KMS-11 (cell line): ENCODE results near the gene KRT72.

ENCODE experiments used
- H2AFZ ChIP-seq: fragments of 200-600 bp; sonication (generic); 2 replicates; pipeline ENCODE4 v1.6.1; 2016; ENCODE audit warnings: antibody characterized with exemption, mixed run types, low read depth
- H3K27ac ChIP-seq: fragments of 200-600 bp; sonication (generic); 2 replicates; pipeline ENCODE4 v1.6.1; 2016; ENCODE audit warnings: mild to moderate bottlenecking, mixed run types
- H3K27me3 ChIP-seq: fragments of 200-600 bp; sonication (generic); 2 replicates; pipeline ENCODE4 v1.6.1; 2017; ENCODE audit warnings: mild to moderate bottlenecking, low read depth, mixed run types, moderate library complexity; ENCODE audit not compliant: insufficient read depth
- H3K36me3 ChIP-seq: fragments of 200-600 bp; sonication (generic); 2 replicates; pipeline ENCODE4 v1.6.1; 2017; ENCODE audit warnings: mild to moderate bottlenecking, mixed run types; ENCODE audit not compliant: insufficient read depth
- H3K4me1 ChIP-seq: fragments of 200-600 bp; sonication (generic); 2 replicates; pipeline ENCODE4 v1.6.1; 2016; ENCODE audit warnings: mild to moderate bottlenecking, low read depth, mixed run types; ENCODE audit not compliant: poor library complexity, severe bottlenecking
- H3K4me2 ChIP-seq: fragments of 200-600 bp; sonication (generic); 2 replicates; pipeline ENCODE4 v1.7.0; 2016; ENCODE audit warnings: mild to moderate bottlenecking, mixed run types
- H3K4me3 ChIP-seq: fragments of 200-600 bp; sonication (generic); IDR thresholded peaks from 2 replicates; pipeline ENCODE4 v1.6.1; 2017; ENCODE audit warnings: low read depth, low read length, mixed read lengths; ENCODE audit not compliant: insufficient read depth
- H3K79me2 ChIP-seq: fragments of 200-600 bp; sonication (generic); 2 replicates; pipeline ENCODE4 v1.6.1; 2016; ENCODE audit warnings: low read depth, mixed run types; ENCODE audit not compliant: insufficient read depth
- H3K9ac ChIP-seq: fragments of 200-600 bp; sonication (generic); 2 replicates; pipeline ENCODE4 v1.6.1; 2016; ENCODE audit warnings: mild to moderate bottlenecking, mixed run types
- H4K20me1 ChIP-seq: fragments of 200-600 bp; sonication (generic); 2 replicates; pipeline ENCODE4 v1.6.1; 2016; ENCODE audit warnings: mild to moderate bottlenecking, mixed run types; ENCODE audit not compliant: insufficient read depth
- TF ChIP-seq, protein P1 (sequence below): fragments of 200-600 bp; sonication (generic); conservative IDR thresholded peaks from 2 replicates; pipeline ENCODE4 v1.6.1; 2017; ENCODE audit warnings: low read depth, mild to moderate bottlenecking, antibody characterized with exemption, low read length, moderate library complexity, mixed read lengths

Gene KRT72

DNA sequence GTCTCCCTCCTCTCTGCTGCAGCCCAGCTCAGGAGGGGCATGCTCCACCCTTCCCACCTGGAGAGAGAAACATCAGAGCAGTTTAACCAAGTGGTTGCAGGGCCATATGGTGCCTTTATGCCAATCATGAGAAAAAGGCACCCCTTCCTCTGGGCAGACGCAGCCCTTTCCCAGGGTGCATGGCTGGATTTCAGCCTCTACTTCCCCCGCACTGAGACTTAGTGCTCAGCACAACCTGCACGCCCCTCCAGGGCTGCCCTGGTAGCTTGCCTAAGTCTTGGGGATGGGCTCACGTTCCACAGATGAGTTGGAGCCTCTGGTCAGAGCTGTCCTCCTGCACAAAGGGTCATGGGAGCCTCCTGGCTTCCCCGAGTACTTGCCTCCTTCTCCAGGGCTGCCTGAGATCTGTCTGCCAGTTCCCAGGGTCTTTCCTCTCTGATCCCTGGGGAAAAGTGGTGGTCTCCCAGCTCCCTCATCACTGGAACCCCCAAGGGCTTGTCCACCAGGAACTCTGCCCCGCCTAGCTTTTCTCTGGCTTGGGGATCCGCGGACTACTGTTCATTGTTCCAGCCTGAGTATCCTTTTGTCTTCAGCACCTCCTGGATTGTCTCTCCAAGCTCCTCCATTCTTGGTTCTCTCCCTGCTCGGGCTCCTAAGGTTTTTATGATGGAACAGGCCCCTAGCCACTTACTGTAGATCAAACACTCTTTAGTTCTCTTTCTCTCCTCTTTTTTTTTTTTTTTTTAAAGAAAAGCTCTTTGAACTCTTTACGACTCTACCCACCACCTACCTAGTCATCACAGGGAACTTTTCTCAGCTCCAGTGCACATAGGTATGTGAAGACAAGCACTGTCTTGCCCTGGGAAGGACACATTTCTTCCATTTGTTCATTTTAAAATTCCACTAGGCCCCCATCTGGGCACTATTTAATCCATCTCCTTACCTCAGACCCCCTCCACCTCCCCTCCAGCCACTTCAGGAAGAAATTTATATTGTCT is 21.5 kb downstream of the KRT72 start:
- Histone ChIP-seq H3K4me1 (no peaks in the 10 kb centered on the region), H3K9ac (no peak overlapping the region), H3K36me3 (no peaks in the 10 kb centered on the region), H3K79me2 (no peaks in the 10 kb centered on the region), H3K27me3 (peaks cover 54% of the 10 kb centered on the region; the same call in 1 of the 2 replicates), H2AFZ (no peak overlapping the region), H3K27ac (no peak overlapping the region), H4K20me1 (no peaks in the 10 kb centered on the region), H3K4me3 (no peak overlapping the region), H3K4me2 (no peak overlapping the region)
- TF ChIP-seq, protein P1, sequence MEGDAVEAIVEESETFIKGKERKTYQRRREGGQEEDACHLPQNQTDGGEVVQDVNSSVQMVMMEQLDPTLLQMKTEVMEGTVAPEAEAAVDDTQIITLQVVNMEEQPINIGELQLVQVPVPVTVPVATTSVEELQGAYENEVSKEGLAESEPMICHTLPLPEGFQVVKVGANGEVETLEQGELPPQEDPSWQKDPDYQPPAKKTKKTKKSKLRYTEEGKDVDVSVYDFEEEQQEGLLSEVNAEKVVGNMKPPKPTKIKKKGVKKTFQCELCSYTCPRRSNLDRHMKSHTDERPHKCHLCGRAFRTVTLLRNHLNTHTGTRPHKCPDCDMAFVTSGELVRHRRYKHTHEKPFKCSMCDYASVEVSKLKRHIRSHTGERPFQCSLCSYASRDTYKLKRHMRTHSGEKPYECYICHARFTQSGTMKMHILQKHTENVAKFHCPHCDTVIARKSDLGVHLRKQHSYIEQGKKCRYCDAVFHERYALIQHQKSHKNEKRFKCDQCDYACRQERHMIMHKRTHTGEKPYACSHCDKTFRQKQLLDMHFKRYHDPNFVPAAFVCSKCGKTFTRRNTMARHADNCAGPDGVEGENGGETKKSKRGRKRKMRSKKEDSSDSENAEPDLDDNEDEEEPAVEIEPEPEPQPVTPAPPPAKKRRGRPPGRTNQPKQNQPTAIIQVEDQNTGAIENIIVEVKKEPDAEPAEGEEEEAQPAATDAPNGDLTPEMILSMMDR: no peak

GRCh38 chr12:52578469-52578868 is 22.8 kb downstream of the KRT72 start:
- no peak overlapping the region for H3K9ac ChIP-seq
- H3K4me1 ChIP-seq: no peaks in the 10 kb centered on the region
- no peaks in the 10 kb centered on the region for H4K20me1 ChIP-seq
- H3K4me3 ChIP-seq: no peak overlapping the region
- H3K27me3 ChIP-seq: peaks cover 60% of the 10 kb centered on the region; the same call in 1 of the 2 replicates
- H3K79me2 ChIP-seq: no peaks in the 10 kb centered on the region
- H2AFZ ChIP-seq: no peak overlapping the region
- H3K4me2 ChIP-seq: no peak overlapping the region
- TF ChIP-seq, protein P1: no peak
- H3K36me3 ChIP-seq: no peaks in the 10 kb centered on the region
- H3K27ac ChIP-seq: no peak overlapping the region

DNA sequence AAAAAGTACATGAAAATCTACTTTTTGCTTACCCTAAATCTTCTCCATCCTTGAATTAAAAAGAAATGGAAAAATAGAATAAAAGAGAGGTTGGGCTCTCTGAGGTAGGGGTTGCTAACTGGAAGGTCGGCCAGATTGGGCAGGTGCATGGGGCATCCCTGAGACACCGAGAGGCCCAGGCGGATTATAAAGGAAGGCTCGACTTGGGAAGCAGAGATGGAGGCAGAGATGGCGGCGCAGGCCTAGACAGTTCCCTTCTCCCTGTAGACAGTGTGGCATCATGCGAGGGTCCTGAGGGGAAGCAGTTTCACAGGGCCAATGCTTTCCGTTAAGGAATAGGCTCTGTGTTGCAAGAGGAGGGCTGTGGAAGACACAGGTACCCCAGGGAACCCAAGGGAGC is 23.9 kb downstream of the KRT72 start:
- Histone ChIP-seq H3K9ac (no peak overlapping the region), H3K4me3 (no peak overlapping the region), H2AFZ (no peak overlapping the region), H3K4me2 (no peak overlapping the region), H3K27me3 (peaks cover 61% of the 10 kb centered on the region; the same call in 1 of the 2 replicates), H3K4me1 (no peaks in the 10 kb centered on the region), H3K27ac (no peak overlapping the region), H3K36me3 (no peaks in the 10 kb centered on the region), H4K20me1 (no peaks in the 10 kb centered on the region), H3K79me2 (no peaks in the 10 kb centered on the region)
- TF ChIP-seq, protein P1: no peak

GRCh38 chr12:52575948-52576347 is 25.3 kb downstream of the KRT72 start:
- Histone ChIP-seq H2AFZ (no peak overlapping the region), H3K4me1 (no peaks in the 10 kb centered on the region), H3K79me2 (no peaks in the 10 kb centered on the region), H4K20me1 (no peaks in the 10 kb centered on the region), H3K27me3 (peaks cover 62% of the 10 kb centered on the region), H3K9ac (no peak overlapping the region), H3K4me2 (no peak overlapping the region), H3K27ac (no peak overlapping the region), H3K36me3 (no peaks in the 10 kb centered on the region), H3K4me3 (no peak overlapping the region)
- TF ChIP-seq, protein P1: no peak
